HEK293 (cell line): ENCODE measurements around the gene TCF7.
A peak's percentile ranks its signal among the peaks of the same experiment; 100 is the strongest.

Experiments used
- CTCF ChIA-PET: fragments of 350-600 bp; formaldehyde crosslinking; extraction: SDS; loops from one replicate; lab custom pipeline; 2021; ENCODE audit warnings: antibody characterized with exemption; lab: Yijun Ruan, JAX
- POLR2A ChIA-PET: fragments of 300-600 bp; formaldehyde crosslinking; extraction: SDS; loops from one replicate; lab custom pipeline; 2020; ENCODE audit warnings: antibody characterized with exemption, inconsistent platforms; lab: Yijun Ruan, JAX
- H3K27ac ChIP-seq: fragments of 200-500 bp; sonication (Bioruptor generic); 2 replicates; pipeline ENCODE4 v1.5.1; 2014; ENCODE audit warnings: low read depth, low read length, control low read depth, inconsistent platforms; ENCODE audit errors: extremely low read depth
- H3K36me3 ChIP-seq, 2 experiments: fragments of 200-500 bp in 1 of 2; sonication (Bioruptor generic) in 1 of 2; 1 replicate in 1 of 2; 2 replicates in 1 of 2; pipeline ENCODE4 v1.5.1; 2014 to 2017; ENCODE audit warnings: inconsistent platforms in 2 of 2, low read length in 2 of 2; ENCODE audit not compliant: control insufficient read depth in 2 of 2, insufficient read depth in 1 of 2
- H3K4me1 ChIP-seq: fragments of 200-500 bp; sonication (Bioruptor generic); 2 replicates; pipeline ENCODE4 v1.5.1; 2014; ENCODE audit warnings: mild to moderate bottlenecking, low read length, inconsistent platforms; ENCODE audit not compliant: control insufficient read depth, insufficient read depth
- H3K4me3 ChIP-seq: 2 replicates; pipeline ENCODE4 v1.5.1; 2011; ENCODE audit warnings: low read depth, mild to moderate bottlenecking, control low read depth, low read length, moderate library complexity
- H3K9me3 ChIP-seq: fragments of 200-500 bp; sonication (Bioruptor generic); 2 replicates; pipeline ENCODE4 v1.5.1; 2014; ENCODE audit warnings: low read depth, low read length, inconsistent platforms; ENCODE audit not compliant: control insufficient read depth, insufficient read depth
- ATF2 ChIP-seq: fragments of 450-650 bp; formaldehyde crosslinking; IDR thresholded peaks from 2 replicates; pipeline ENCODE4 v1.5.1; 2016; ENCODE audit warnings: missing biosample characterization, missing genetic modification characterization, low read depth
- CTCF ChIP-seq: fragments of 450-650 bp; formaldehyde crosslinking; IDR thresholded peaks from 2 replicates; pipeline ENCODE4 v1.5.1; 2016; ENCODE audit warnings: missing biosample characterization, missing genetic modification characterization
- SP3 ChIP-seq: fragments of 450-650 bp; formaldehyde crosslinking; IDR thresholded peaks from 2 replicates; pipeline ENCODE4 v1.5.1; 2016; ENCODE audit warnings: missing biosample characterization, missing genetic modification characterization
- YY1 ChIP-seq: fragments of 450-650 bp; formaldehyde crosslinking; IDR thresholded peaks from 2 replicates; pipeline ENCODE4 v1.5.1; 2018; ENCODE audit warnings: missing biosample characterization, missing genetic modification characterization
- YY2 ChIP-seq: fragments of 450-650 bp; formaldehyde crosslinking; IDR thresholded peaks from 2 replicates; pipeline ENCODE4 v1.5.1; 2016; ENCODE audit warnings: missing biosample characterization, missing genetic modification characterization
- ZNF112 ChIP-seq: fragments of 450-650 bp; formaldehyde crosslinking; IDR thresholded peaks from 2 replicates; pipeline ENCODE4 v1.5.0; 2017; ENCODE audit warnings: missing biosample characterization, missing genetic modification characterization
- ZNF114 ChIP-seq: fragments of 450-650 bp; formaldehyde crosslinking; IDR thresholded peaks from 2 replicates; pipeline ENCODE4 v1.5.0; 2017; ENCODE audit warnings: missing biosample characterization, missing genetic modification characterization
- ZNF140 ChIP-seq: fragments of 450-650 bp; formaldehyde crosslinking; IDR thresholded peaks from 2 replicates; pipeline ENCODE4 v1.5.1; 2016; ENCODE audit warnings: missing biosample characterization, missing genetic modification characterization
- ZNF146 ChIP-seq: fragments of 450-650 bp; formaldehyde crosslinking; IDR thresholded peaks from 2 replicates; pipeline ENCODE4 v1.5.1; 2016; ENCODE audit warnings: missing biosample characterization, missing genetic modification characterization
- ZNF211 ChIP-seq: fragments of 450-650 bp; formaldehyde crosslinking; IDR thresholded peaks from 2 replicates; pipeline ENCODE4 v1.5.1; 2016; ENCODE audit warnings: low read depth, missing biosample characterization, missing genetic modification characterization
- ZNF221 ChIP-seq: fragments of 450-650 bp; formaldehyde crosslinking; IDR thresholded peaks from 2 replicates; pipeline ENCODE4 v1.5.1; 2017; ENCODE audit warnings: missing biosample characterization, missing genetic modification characterization, borderline replicate concordance
- ZNF23 ChIP-seq: fragments of 450-650 bp; formaldehyde crosslinking; IDR thresholded peaks from 2 replicates; pipeline ENCODE4 v1.5.1; 2016; ENCODE audit warnings: missing biosample characterization, missing genetic modification characterization, borderline replicate concordance
- ZNF239 ChIP-seq: fragments of 450-650 bp; formaldehyde crosslinking; IDR thresholded peaks from 2 replicates; pipeline ENCODE4 v1.5.1; 2016; ENCODE audit warnings: missing biosample characterization, missing genetic modification characterization
- ZNF324 ChIP-seq: fragments of 450-650 bp; formaldehyde crosslinking; IDR thresholded peaks from 2 replicates; pipeline ENCODE4 v1.5.1; 2016; ENCODE audit warnings: missing biosample characterization, missing genetic modification characterization
- ZNF571 ChIP-seq: fragments of 450-650 bp; formaldehyde crosslinking; IDR thresholded peaks from 2 replicates; pipeline ENCODE4 v1.5.0; 2017; ENCODE audit warnings: missing biosample characterization, missing genetic modification characterization
- ZNF580 ChIP-seq: fragments of 450-650 bp; formaldehyde crosslinking; IDR thresholded peaks from 2 replicates; pipeline ENCODE4 v1.5.1; 2016; ENCODE audit warnings: missing biosample characterization, missing genetic modification characterization
- ZNF600 ChIP-seq: fragments of 450-650 bp; formaldehyde crosslinking; IDR thresholded peaks from 2 replicates; pipeline ENCODE4 v1.5.1; 2016; ENCODE audit warnings: missing biosample characterization, missing genetic modification characterization
- ZNF623 ChIP-seq: fragments of 450-650 bp; formaldehyde crosslinking; IDR thresholded peaks from 2 replicates; pipeline ENCODE4 v1.5.1; 2016; ENCODE audit warnings: missing biosample characterization, missing genetic modification characterization
- ZNF670 ChIP-seq: fragments of 450-650 bp; formaldehyde crosslinking; IDR thresholded peaks from 2 replicates; pipeline ENCODE4 v1.5.1; 2016; ENCODE audit warnings: missing biosample characterization, missing genetic modification characterization, low read depth
- ZNF776 ChIP-seq: fragments of 450-650 bp; formaldehyde crosslinking; IDR thresholded peaks from 2 replicates; pipeline ENCODE4 v1.5.0; 2017; ENCODE audit warnings: missing biosample characterization, missing genetic modification characterization, borderline replicate concordance
- ZNF777 ChIP-seq: fragments of 450-650 bp; formaldehyde crosslinking; IDR thresholded peaks from 2 replicates; pipeline ENCODE4 v1.5.1; 2017; ENCODE audit warnings: missing biosample characterization, missing genetic modification characterization, borderline replicate concordance
- ZNF785 ChIP-seq: fragments of 450-650 bp; formaldehyde crosslinking; IDR thresholded peaks from 2 replicates; pipeline ENCODE4 v1.5.1; 2016; ENCODE audit warnings: missing biosample characterization, missing genetic modification characterization
- ZNF791 ChIP-seq: fragments of 450-650 bp; formaldehyde crosslinking; IDR thresholded peaks from 2 replicates; pipeline ENCODE4 v1.5.1; 2016; ENCODE audit warnings: missing biosample characterization, missing genetic modification characterization
- ZSCAN30 ChIP-seq: fragments of 450-650 bp; IDR thresholded peaks from 2 replicates; pipeline ENCODE4 v1.5.1; 2018; ENCODE audit warnings: missing biosample characterization, mild to moderate bottlenecking, missing genetic modification characterization, moderate library complexity
- TF ChIP-seq, protein P1 (sequence below): fragments of 450-650 bp; formaldehyde crosslinking; IDR thresholded peaks from 2 replicates; pipeline ENCODE4 v1.5.1; 2016; ENCODE audit warnings: missing biosample characterization, missing genetic modification characterization
- TF ChIP-seq, protein P2 (sequence below): fragments of 450-650 bp; formaldehyde crosslinking; IDR thresholded peaks from 2 replicates; pipeline ENCODE4 v1.5.1; 2016; ENCODE audit warnings: missing biosample characterization, missing genetic modification characterization
- TF ChIP-seq, protein P3 (sequence below): fragments of 450-650 bp; formaldehyde crosslinking; IDR thresholded peaks from 2 replicates; pipeline ENCODE4 v1.5.1; 2016; ENCODE audit warnings: missing biosample characterization, missing genetic modification characterization

The TCF7 gene

GRCh38 chr5:134153657-134154056 is 39.2 kb downstream of the TCF7 start (continued):
- TF ChIP-seq ATF2 (tag by site-specific recombination) (peak; percentile 65; the same call in 1 of the 2 replicates), ZNF776 (tag by site-specific recombination) (no peak), ZNF140 (tag by site-specific recombination) (no peak), ZNF600 (tag by site-specific recombination) (peak; percentile 51; the same call in 1 of the 2 replicates), ZNF146 (no peak), ZNF571 (tag by site-specific recombination) (no peak), ZNF239 (no peak), ZNF791 (tag by site-specific recombination) (no peak), SP3 (tag by site-specific recombination) (no peak)
- TF ChIP-seq, protein P1, sequence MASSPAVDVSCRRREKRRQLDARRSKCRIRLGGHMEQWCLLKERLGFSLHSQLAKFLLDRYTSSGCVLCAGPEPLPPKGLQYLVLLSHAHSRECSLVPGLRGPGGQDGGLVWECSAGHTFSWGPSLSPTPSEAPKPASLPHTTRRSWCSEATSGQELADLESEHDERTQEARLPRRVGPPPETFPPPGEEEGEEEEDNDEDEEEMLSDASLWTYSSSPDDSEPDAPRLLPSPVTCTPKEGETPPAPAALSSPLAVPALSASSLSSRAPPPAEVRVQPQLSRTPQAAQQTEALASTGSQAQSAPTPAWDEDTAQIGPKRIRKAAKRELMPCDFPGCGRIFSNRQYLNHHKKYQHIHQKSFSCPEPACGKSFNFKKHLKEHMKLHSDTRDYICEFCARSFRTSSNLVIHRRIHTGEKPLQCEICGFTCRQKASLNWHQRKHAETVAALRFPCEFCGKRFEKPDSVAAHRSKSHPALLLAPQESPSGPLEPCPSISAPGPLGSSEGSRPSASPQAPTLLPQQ (tag by site-specific recombination), result no peak
- TF ChIP-seq, protein P2, sequence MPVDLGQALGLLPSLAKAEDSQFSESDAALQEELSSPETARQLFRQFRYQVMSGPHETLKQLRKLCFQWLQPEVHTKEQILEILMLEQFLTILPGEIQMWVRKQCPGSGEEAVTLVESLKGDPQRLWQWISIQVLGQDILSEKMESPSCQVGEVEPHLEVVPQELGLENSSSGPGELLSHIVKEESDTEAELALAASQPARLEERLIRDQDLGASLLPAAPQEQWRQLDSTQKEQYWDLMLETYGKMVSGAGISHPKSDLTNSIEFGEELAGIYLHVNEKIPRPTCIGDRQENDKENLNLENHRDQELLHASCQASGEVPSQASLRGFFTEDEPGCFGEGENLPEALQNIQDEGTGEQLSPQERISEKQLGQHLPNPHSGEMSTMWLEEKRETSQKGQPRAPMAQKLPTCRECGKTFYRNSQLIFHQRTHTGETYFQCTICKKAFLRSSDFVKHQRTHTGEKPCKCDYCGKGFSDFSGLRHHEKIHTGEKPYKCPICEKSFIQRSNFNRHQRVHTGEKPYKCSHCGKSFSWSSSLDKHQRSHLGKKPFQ (tag by site-specific recombination), result no peak

DNA sequence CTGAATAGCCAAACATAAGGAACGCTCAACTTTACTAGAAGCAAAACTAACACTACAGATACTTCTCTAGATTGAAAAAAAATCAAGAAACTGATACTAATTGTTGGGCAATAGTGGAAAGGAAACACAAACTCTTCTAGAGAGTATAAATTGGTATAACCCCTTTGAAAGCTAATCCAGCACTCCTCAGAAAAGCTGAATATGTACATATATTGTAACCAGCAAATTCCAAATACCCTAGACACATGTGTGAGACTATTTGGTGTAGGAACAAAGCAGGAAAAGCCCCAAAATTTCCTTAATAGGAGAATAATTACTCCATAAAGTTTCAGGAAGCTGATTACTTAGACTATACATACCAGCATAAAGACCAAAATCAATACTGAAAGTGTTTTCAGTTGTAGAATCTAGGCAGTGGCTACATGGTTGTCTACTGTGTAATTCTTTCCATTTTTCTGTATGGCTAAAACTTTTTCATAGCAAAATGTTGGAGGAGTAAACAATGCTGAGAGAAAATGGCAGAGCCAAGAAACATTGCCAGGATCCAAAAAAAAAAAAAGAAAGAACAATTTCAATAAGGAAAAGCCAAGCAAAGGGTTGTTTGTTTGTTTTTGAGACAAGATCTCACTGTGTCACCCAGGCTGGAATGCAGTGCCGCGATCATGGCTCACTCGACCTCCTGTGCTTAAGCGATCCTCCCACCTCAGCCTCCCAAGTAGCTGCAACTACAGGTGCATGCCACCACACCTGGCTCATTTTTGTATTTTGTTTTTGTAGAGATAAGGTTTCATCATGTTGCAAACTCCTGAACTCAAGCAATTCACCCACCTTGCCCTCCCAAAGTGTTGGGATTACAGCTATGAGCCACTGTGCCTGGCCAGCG is 47.3 kb downstream of the TCF7 start:
- POLR2A ChIA-PET, result interaction anchor here (0.6 kb wide), 1 partner anchor 65 kb away, joined by 3 read pairs; no protein-coding TSS in a partner anchor
- TF ChIP-seq ZNF670 (tag by site-specific recombination) (no peak), ZNF114 (no peak), ZSCAN30 (tag by site-specific recombination) (no peak), ZNF112 (tag by site-specific recombination) (no peak), ZNF23 (tag by site-specific recombination) (no peak), ZNF324 (tag by site-specific recombination) (no peak), ZNF623 (no peak), YY2 (no peak), ZNF777 (no peak), ZNF785 (tag by site-specific recombination) (no peak), CTCF (tag by site-specific recombination) (no peak), ZNF580 (tag by site-specific recombination) (no peak), ZNF211 (tag by site-specific recombination) (no peak), ZNF221 (tag by site-specific recombination) (no peak), YY1 (no peak)
- TF ChIP-seq, protein P3, sequence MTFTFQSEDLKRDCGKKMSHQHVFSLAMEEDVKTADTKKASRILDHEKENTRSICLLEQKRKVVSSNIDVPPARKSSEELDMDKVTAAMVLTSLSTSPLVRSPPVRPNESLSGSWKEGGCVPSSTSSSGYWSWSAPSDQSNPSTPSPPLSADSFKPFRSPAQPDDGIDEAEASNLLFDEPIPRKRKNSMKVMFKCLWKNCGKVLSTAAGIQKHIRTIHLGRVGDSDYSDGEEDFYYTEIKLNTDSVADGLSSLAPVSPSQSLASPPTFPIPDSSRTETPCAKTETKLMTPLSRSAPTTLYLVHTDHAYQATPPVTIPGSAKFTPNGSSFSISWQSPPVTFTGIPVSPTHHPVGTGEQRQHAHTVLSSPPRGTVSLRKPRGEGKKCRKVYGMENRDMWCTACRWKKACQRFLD (tag by site-specific recombination), result no peak
- TF ChIP-seq, protein P1 (tag by site-specific recombination), result no peak

More for the DNA sequence above, 47.3 kb downstream of the TCF7 start:
- Histone ChIP-seq H3K4me1 (no peaks in the 10 kb centered on the region), H3K9me3 (no peaks in the 10 kb centered on the region), H3K36me3 (peaks cover 84 to 91% of the 10 kb centered on the region in 2 experiments), H3K4me3 (no peak overlapping the region), H3K27ac (no peak overlapping the region)
- CTCF ChIA-PET, result interaction anchor here (0.5 to 2.1 kb wide), 8 partner anchors 9 to 140 kb away, joined by 3 to 9 read pairs (median 4); no protein-coding TSS in a partner anchor
